Measurements from ENCODE around the gene DRAXIN. TPM values are rescaled to one million over a fixed set of nuclear protein-coding genes. Genes with fewer than 3 reads are reported as not detected.

The DRAXIN gene
- total RNA-seq, 4 donors from 2014 or later, result 0.14 to 0.16 TPM; not detected in 2

- intact Hi-C loops (cut with DNase I; ENCODE audit: low total_unique reads), result no loop called here
- WGBS, 2 donors (ENCODE audit: low coverage in 1 of 2), result 83% methylated on average over 7 of the region's 7 CpGs; no CpG with 5 or more reads in 1 of the 2 donors
- H3K4me3 ChIP-seq, result no peak overlapping the region
- H3K27me3 ChIP-seq, result peaks cover 49% of the 10 kb centered on the region
- H3K4me1 ChIP-seq, result peaks cover 11 to 29% (median 24%) of the 10 kb centered on the region in 4 donors
- in situ Hi-C loops (cut with MboI; ENCODE audit: low pct_ligation_motif_present in 1 of 4, low pct_unique_long_range_greater_than_20kb in 1 of 4, low sequenced_read_pairs in 3 of 4), result loop anchor here (10.0 to 25.0 kb wide), 5 partner anchors 310 to 610 kb away; partner anchors contain the start of gene MASP2 (in 2 of the 4)
- H3K36me3 ChIP-seq, result no peaks in the 10 kb centered on the region
- DNase-seq, result no peak
- no peak for TF ChIP-seq EP300 (IDR thresholded peaks at IDR 0.05; ENCODE audit: low read depth)
- TF ChIP-seq POLR2AphosphoS5 (IDR thresholded peaks at IDR 0.05), result no peak
- no peak for TF ChIP-seq CTCF (IDR thresholded peaks at IDR 0.05)
- TF ChIP-seq POLR2A (IDR thresholded peaks at IDR 0.05), result no peak
- no peaks in the 10 kb centered on the region for H3K9me3 ChIP-seq
- H3K27ac ChIP-seq, result no peak overlapping the region
These were observed 44.2 kb upstream of the DRAXIN start for GRCh38 chr1:11647333-11647732.

DNA sequence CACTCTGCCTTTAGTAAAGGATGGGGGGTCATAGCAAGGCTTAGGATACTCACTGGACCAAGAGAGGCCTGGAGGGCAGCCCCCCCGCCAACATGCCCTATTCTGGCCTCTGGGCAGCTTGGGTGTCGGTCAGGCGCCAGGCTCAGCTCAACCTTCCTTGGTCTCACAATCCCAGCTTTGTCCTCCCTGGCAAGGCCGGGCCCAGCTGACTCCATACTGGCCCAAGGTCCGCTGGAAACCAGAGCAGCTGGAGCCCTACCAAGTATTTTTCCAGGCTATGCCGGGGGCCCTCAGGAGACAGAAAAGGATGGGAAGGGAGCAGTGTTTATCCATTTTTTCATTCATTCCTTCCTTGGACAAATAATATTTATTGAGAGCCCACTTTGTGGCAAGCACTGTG lies 43.5 kb upstream of the DRAXIN start:
- Histone ChIP-seq H3K4me3 (no peak overlapping the region), H3K36me3 (no peaks in the 10 kb centered on the region), H3K9me3 (no peaks in the 10 kb centered on the region), H3K27ac (no peak overlapping the region), H3K4me1 (peaks cover 11 to 29% (median 24%) of the 10 kb centered on the region in 4 donors), H3K27me3 (peaks cover 49% of the 10 kb centered on the region)
- no peak for TF ChIP-seq POLR2A (IDR thresholded peaks at IDR 0.05)
- TF ChIP-seq POLR2AphosphoS5 (IDR thresholded peaks at IDR 0.05), result no peak
- no peak for TF ChIP-seq CTCF (IDR thresholded peaks at IDR 0.05)
- no peak for TF ChIP-seq EP300 (IDR thresholded peaks at IDR 0.05; ENCODE audit: low read depth)
- 53% methylated on average over 6 of the region's 6 CpGs; no CpG with 5 or more reads in 1 of the 2 donors for WGBS, 2 donors (ENCODE audit: low coverage in 1 of 2)
- no peak for DNase-seq
- intact Hi-C loops (cut with DNase I; ENCODE audit: low total_unique reads) (no loop called here), in situ Hi-C loops (cut with MboI; ENCODE audit: low pct_ligation_motif_present in 1 of 4, low pct_unique_long_range_greater_than_20kb in 1 of 4, low sequenced_read_pairs in 3 of 4) (loop anchor here (10.0 to 25.0 kb wide), 5 partner anchors 311 to 611 kb away; partner anchors contain the start of gene MASP2 (in 2 of the 4))

GRCh38 chr1:11648732-11649158 lies 42.8 kb upstream of the DRAXIN start:
- intact Hi-C loops (cut with DNase I; ENCODE audit: low total_unique reads) (no loop called here), in situ Hi-C loops (cut with MboI; ENCODE audit: low pct_ligation_motif_present in 1 of 4, low pct_unique_long_range_greater_than_20kb in 1 of 4, low sequenced_read_pairs in 3 of 4) (loop anchor here (10.0 to 25.0 kb wide), 5 partner anchors 311 to 611 kb away; partner anchors contain the start of gene MASP2 (in 2 of the 4))
- H3K27me3 ChIP-seq, result peaks cover 48% of the 10 kb centered on the region
- H3K27ac ChIP-seq, result no peak overlapping the region
- WGBS, 2 donors (ENCODE audit: low coverage in 1 of 2), result 45% methylated on average over 13 of the region's 30 CpGs; no CpG with 5 or more reads in 1 of the 2 donors
- TF ChIP-seq EP300 (IDR thresholded peaks at IDR 0.05; ENCODE audit: low read depth) (no peak), POLR2AphosphoS5 (IDR thresholded peaks at IDR 0.05) (no peak), POLR2A (IDR thresholded peaks at IDR 0.05) (no peak), CTCF (IDR thresholded peaks at IDR 0.05) (no peak)
- no peaks in the 10 kb centered on the region for H3K9me3 ChIP-seq
- H3K4me3 ChIP-seq, result no peak overlapping the region
- H3K4me1 ChIP-seq, result peaks cover 11 to 30% (median 24%) of the 10 kb centered on the region in 4 donors
- DNase-seq, result peak; percentile 51
- H3K36me3 ChIP-seq, result no peaks in the 10 kb centered on the region

- Histone ChIP-seq H3K4me1 (peaks cover 11 to 34% (median 25%) of the 10 kb centered on the region in 4 donors), H3K9me3 (no peaks in the 10 kb centered on the region), H3K27ac (no peak overlapping the region), H3K36me3 (no peaks in the 10 kb centered on the region), H3K27me3 (peaks cover 50% of the 10 kb centered on the region), H3K4me3 (no peak overlapping the region)
- TF ChIP-seq POLR2A (IDR thresholded peaks at IDR 0.05) (no peak), EP300 (IDR thresholded peaks at IDR 0.05; ENCODE audit: low read depth) (no peak), POLR2AphosphoS5 (IDR thresholded peaks at IDR 0.05) (no peak), CTCF (IDR thresholded peaks at IDR 0.05) (no peak)
- in situ Hi-C loops (cut with MboI; ENCODE audit: low pct_ligation_motif_present in 1 of 4, low pct_unique_long_range_greater_than_20kb in 1 of 4, low sequenced_read_pairs in 3 of 4) (loop anchor here (10.0 to 25.0 kb wide), 5 partner anchors 312 to 612 kb away; partner anchors contain the start of gene MASP2 (in 2 of the 4)), intact Hi-C loops (cut with DNase I; ENCODE audit: low total_unique reads) (no loop called here)
- DNase-seq, result no peak
- 12% methylated on average over 6 to 9 of the region's 9 CpGs for WGBS, 2 donors (ENCODE audit: low coverage in 1 of 2)
These were observed 42.3 kb upstream of the DRAXIN start for GRCh38 chr1:11649237-11649623.
